Measurements from ENCODE around the gene RSPH4A.
A peak's percentile ranks its signal among the peaks of the same experiment; 100 is the strongest.
"Not testable (repeated sequence)": the region's sequence is repeated elsewhere in the genome, so short reads cannot be mapped to it uniquely, and the experiment has no call there.

RSPH4A gene

DNA sequence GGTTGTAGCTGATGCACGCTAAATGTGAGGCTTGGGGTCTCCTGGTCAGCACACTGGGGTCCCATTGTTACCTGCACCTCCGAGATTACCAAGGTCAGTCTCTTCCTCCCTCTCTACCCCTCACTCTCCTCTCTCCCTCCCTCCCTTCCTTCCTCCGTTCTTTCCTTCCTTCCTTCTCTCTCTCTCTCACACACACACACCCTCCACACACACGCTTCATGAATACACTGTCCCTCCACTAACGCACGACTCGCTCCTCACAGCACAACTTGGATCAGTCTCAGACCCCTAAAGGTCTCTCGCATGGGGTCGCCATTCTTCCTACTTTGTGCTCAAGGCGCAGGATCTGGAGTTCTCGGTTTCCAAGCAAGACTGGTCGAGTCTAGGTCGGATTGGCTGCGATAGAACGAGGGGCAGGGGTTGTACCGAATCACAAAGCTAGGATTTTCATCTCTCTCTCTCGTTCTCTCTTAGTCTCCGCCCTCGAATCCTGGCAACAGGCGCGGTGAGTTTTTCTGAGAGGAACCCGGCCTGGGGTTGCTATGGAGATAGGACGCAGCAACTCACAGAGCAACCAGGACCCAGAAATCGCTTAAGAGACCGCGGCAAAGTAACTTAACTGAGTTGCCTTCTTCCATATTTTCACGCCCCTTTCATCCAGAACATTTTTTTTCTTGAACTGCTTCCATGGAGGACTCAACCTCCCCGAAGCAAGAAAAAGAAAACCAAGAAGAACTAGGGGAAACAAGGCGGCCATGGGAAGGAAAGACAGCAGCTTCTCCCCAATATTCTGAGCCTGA is at the start of gene RSPH4A:
RSPH4A (plus strand) TSS at position 543 of the 800 bp plus-strand sequence; CDS start at position 688, 145 bp downstream.
- DNase-seq (ENCODE audit: low spot score): peak; percentile 88

DNA sequence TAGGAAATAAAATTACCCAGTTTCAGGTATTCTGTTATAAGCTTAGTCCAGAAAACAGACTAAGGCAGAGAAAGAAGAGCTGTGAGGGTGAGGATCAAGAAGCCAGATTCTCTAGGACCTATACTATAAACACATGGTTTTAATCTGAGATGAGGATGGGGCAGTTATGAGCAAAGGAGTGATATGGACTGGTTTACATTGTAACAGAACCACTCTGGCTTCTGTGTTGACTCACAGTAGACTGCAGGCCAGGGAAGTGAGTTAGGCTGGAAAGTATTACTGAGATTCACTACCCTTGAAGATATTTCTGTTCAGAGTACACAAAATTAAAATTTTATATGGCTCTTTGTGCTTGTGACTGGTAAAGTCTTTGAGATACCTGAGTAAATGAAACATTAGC is 48.2 kb upstream of the RSPH4A start:
- no peak for DNase-seq (ENCODE audit: low spot score)

DNA sequence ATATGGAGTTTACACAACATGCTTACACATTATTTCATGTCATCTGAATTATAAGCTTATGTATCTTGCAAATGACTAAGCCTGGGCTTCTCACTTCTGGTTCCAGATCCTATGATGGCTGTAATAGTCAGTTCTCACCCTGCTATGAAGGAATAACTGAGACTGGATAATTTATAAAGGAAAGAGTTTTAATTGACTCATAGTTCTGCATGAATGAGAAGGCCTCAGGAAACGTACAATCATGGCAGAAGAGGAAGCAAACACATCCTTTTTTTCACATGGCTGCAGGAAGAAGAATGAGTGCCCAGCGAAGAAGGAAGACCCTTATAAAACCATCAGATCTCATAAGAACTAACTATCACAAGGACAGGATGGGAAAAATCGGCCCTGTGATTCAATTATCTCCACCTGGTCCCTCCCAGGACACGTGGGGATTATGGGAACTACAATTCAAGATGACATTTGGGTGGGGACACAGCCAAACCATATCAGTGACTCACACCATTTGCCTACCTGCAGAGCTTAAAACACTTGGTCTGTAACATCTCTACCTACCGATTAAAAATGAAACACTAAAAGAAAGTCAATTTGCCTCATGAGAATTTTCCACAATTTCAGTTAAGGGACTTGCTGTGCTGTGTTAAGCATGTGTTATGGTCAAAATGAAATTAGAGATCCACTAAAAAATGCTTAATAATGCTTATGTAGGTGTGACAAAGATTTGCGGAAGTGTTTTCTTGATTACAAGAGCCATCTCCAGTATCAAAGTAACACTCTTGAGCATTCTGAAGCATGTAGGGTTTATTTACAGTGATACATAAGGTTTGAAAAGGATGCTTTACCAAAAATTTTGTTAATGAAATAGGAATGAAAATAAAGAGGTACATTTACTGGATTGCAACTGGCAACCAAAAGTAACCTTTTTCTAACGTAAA is 47.2 kb upstream of the RSPH4A start:
- DNase-seq (ENCODE audit: low spot score): no peak

DNA sequence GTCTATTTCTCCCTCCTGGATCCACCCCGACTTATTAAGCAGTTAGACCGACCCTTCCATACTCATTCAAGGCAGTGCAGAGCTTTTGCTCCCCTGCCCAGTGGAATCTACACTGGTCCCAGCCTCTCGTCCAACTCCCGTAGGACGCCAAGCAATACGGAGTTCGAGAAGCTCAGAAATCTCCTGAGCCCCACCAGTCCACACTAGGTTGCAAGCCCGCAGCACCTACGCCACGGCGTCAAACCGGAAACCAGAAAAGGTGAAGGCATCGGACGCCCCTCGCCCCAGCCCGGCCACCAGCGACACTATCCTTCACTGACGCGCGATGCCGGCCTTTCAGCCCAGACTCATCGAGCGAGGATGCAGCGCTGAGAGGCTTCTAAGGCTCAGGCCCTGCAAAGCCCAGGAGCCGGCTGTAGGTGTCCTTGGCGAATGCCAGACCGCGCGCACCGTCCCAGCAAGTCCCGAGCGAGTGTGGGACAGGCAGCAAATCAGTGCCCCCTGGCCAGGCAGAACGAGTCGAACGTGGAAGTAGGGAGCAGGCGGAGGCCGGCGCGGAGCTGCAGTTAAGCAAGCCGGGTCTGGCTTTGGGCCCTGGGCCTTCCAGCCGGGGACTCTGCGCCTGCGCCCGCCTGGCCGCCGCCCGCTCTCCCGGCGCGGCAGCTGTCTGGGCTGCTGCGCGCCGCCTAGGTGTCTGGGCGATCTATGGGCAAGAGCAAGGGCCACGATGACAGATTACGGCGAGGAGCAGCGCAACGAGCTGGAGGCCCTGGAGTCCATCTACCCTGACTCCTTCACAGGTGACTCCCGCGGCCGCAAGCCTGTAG is 45.2 kb upstream of the RSPH4A start, which contains the start of gene RWDD1:
RWDD1 (plus strand) TSS at position 649 of the 827 bp plus-strand sequence; CDS start at position 728, 79 bp downstream.
- peak; percentile 97 for DNase-seq (ENCODE audit: low spot score)

DNA sequence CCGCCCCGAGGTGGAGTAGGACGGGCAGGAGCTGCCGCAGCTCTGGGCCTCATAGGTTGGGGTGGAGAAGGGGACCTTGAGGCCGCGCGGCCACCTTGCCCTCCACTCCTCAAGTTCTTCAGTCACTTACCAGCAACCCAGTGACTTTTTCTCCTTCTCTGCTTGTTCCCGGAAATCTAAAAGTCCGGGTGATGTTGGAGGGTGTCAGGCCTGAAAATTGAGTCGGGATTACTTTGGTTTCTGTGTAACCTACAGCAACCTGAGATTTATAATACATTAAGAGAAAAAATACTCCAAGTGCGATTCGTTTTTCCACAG is 44.6 kb upstream of the RSPH4A start:
- no peak for DNase-seq (ENCODE audit: low spot score)

DNA sequence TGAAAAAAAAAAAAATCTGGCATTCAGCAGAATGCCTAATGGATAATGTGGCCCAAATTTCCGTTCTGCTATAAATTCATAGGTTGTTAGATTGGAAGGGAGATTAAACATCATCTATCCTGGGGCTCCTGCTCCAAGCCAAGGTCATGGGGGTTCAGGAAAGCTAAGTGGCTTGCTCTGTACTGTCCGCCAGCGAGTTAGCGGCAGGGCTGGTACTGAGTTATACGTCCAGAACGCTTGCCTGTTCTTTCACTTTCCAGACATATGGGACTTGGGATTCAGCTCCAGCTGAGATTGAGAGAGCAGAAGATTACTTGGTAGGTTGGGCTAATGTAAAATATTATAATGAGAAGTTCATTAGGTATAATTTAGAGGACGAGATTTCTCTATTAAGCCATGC is 44.1 kb upstream of the RSPH4A start:
- DNase-seq (ENCODE audit: low spot score): peak; percentile 41

DNA sequence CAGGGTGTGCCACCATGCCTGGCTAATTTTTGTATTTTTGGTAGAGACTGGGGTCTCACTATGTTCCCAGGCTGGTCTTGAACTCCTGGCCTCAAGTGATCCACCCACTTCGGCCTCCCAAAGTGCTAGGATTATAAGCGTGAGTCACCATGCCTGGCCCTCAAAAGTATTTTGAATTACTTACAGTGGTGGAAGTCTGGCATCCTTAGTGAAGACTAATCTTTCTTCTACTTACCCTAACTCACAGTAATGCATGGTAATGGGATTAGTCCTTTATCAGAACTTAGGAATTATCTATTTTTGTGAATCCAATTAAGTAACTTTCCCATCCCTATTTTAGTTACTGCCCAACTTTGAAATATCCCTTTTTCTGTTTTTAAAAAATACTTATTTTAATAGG is 41.1 kb upstream of the RSPH4A start:
- no peak for DNase-seq (ENCODE audit: low spot score)

DNA sequence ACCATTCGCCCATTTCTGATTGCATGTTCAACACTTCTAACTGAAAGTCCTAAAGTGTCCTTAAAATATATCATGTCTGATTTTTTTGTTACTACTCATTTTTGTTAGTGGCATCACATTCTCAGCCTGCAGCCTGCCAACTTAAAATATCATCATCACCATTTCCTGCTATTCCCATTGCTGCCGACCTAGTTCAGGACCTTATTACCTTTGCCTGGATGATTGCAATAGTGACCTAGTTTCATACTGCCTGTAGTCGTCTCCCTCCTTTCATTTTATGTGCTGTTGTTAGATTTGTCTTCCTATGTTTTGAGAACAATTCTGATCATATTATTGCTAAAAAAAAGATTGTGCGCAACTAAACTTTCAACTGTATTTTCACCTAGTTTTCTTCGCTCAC is 38.8 kb upstream of the RSPH4A start:
- DNase-seq (ENCODE audit: low spot score): no peak

DNA sequence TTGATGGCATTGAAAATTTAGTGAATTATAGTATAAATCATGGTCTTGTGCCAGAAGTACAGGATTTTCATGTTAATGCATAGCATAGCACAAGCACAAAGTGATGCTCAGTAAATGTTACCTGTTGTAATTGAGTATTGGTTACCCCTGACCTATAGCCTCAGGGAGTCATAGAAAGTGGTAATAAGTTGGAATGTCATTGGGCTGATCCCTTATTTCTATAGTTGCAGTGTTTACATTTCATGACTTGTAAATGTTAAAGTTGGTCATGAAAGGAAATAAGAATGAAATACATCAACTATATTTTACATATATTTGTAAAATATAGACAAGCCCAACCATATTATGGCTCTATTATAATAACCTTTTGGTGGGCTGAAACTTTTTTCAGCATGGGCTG is 37.9 kb upstream of the RSPH4A start:
- no peak for DNase-seq (ENCODE audit: low spot score)

DNA sequence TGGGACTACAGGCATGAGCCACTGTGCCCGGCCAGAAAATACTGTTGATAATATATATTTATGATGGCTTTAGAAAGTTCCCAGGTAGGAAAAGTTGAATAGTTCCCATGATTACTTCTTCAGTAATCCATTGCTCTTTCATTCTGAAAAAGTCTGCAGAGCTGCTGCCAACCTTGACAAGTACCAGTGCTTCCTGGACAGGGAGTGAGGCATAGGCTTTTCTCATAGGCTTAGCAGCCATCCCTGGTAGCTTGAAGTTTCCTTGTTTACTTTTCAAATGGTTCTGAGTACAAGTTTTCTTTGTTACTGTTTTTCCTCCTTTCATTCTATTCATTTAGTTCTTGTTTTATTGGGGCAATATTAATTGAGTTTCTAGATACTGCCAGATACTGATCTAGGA is 37.1 kb upstream of the RSPH4A start:
- no peak for DNase-seq (ENCODE audit: low spot score)

DNA sequence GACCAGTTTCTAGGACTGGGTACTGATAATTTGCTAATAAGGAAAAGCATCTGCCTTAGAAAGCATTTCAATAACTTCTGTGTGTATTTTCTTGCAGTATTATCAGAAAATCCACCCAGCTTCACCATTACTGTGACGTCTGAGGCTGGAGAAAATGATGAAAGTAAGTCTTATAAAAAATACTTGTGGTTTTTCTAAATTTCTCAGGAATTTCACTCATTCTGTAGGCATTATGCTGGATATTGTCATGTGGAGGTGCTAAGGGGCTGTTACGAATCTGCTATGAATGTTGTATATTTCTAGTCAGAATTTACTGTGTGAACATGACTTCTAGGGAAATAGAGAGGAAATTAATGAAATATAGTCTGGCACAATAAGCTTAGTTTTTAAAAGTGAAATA is 36.1 kb upstream of the RSPH4A start:
- no peak for DNase-seq (ENCODE audit: low spot score)

DNA sequence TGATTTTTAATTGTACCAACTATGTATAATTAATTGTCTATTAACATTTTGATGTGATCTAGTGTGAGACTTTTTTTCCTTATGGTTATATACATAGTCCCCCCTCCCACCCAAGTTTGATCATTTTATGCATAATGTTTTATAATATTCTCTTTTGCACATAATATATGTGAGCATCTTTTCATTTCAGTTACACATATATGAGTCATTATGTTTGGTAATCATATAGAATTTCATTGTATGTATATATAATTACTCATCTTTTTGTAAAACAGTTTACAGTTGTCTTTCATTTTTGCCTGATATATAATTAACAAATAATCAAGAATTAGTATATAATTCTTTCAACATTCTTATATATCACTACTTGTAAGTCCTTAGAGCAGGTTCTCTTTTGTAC is 30.0 kb upstream of the RSPH4A start:
- no peak for DNase-seq (ENCODE audit: low spot score)

DNA sequence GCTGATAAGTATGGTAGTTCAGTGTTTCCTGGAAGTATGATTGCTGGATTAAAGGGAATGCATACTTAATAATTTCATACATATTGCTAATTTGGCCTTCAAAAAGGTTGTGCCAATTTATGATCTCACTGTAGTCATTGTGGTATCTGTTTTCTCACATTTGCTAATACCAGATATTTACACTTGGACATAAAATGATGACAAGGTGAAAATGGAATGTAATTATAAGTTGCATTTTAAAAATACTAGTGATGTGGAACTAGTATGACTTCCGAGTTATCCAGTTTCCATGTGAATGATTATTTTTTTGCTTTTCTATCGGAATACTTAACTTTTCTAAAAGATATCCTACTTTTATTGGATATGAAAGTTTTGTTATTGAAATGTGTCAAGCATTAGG is 29.5 kb upstream of the RSPH4A start:
- DNase-seq (ENCODE audit: low spot score): no peak

DNA sequence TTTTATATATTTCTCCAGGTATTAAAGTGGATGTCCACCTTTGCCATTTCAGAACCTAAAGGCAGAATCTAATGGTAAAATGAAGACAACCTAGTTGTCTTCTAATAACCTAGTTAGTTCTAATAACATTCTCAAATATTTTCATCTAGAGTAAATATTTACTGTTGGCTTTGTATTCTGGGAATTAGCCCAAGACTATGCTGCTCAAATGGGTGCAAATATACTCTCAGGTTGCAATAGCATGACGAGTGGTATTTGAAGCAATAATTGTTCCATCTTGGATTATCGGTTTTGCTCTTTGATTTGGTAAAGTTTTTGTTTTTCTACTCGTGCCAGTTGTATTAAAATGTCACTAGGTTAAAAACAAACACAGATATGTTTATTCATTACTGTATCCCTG is 21.0 kb upstream of the RSPH4A start:
- DNase-seq (ENCODE audit: low spot score): no peak

DNA sequence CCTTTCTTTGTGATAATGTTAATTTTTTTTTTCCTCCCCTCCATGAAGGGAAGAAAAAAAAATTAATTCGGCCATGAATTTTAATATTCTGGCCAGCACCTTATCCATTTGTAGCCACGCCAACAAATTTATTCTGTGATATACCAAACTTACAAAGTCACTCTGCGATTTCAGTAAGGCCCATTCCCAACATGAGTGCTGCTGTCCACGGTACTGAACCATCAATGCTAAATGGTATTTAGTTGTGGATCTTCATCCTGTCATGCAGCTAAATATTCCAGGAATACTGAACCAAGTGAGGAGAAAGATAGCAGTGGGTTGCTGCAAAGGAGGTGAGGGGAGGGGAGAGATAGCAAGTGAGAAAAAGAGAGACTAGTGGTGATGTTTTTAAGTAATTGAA is 19.5 kb upstream of the RSPH4A start:
- DNase-seq (ENCODE audit: low spot score): no peak

DNA sequence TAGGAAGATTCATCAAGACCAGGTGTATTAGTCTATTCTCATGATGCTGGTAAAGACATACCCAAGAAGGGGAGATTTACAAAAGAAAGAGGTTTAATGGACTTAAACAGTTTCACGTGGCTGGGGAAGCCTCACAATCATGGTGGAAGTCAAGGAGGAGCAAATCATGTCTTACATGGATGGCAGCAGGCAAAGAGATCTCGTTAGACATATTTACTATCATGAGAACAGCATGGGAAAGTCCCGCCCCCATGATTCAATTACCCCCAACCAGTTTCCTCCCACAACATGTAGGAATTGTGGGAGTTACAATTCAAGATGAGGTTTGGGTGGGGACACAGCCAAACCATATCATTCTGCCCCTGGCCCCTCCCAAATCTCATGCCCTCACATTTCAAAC is 12.4 kb upstream of the RSPH4A start:
- not testable (repeated sequence) for DNase-seq (ENCODE audit: low spot score)

DNA sequence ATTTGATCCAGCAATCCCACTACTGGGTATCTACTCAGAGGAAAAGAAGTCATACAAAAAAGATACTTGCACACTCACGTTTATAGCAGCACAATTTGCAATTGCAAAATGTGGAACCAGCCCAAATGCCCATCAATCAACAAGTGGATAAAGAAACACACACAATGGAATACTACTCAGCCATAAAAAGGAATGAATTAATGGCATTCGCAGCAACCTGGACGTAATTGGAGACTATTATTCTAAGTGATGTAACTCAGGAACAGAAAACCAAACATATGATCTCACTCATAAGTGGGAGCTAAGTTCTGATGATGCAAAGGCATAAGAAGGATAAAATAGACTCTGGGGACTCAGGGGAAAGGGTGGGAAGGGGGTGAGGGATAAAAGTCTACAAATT is 11.4 kb upstream of the RSPH4A start:
- not testable (repeated sequence) for DNase-seq (ENCODE audit: low spot score)

DNA sequence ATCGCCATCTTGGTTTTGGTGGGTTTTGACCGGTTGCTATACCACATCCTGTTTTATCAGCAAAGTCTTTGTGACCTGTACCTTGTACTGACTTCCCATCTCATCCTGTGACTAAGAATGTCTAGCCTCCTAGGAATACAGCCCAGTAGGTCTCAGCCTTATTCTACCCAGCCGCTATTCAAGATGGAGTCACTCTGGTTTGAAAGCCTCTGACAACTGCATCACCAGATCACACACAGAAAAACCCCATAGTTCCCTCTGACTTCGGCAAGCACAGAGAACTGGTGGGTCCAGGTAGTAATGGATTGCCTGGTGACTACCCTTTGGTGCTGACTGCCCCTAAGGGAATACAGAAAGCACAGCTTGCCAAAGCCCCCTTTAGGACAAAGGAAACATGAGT is 10.3 kb upstream of the RSPH4A start:
- no peak for DNase-seq (ENCODE audit: low spot score)

DNA sequence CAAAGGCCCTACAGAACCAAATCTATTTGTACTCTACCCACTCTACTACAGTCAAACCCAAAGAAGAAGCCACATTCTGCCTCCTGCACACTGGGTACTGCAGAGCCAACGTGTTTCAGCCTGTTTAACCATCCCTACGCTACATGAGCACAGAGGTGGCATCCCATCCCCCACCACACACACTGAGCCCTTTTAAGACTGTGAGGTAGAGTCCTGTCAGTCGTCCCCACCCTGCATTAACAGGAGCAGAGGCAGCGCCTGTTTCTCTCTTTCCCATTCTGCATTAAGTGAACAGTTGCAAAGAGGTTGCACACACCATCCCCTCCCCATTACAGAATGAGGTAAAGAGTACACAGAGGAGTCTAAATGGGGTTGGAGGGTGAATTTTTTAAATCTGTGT is 5.2 kb upstream of the RSPH4A start:
- DNase-seq (ENCODE audit: low spot score): no peak

DNA sequence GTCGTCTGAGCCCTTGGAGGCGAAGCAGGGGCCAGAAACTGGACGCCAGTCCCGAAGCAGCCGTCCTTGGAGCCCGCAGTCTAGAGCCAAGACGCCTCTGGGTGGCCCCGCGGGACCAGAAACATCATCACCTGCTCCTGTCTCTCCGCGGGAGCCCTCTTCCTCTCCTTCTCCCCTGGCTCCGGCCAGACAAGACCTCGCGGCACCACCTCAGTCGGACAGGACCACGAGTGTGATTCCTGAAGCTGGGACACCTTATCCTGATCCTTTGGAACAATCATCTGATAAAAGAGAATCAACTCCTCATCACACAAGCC is 416 bp downstream of the RSPH4A start:
- peak; percentile 48 for DNase-seq (ENCODE audit: low spot score)

DNA sequence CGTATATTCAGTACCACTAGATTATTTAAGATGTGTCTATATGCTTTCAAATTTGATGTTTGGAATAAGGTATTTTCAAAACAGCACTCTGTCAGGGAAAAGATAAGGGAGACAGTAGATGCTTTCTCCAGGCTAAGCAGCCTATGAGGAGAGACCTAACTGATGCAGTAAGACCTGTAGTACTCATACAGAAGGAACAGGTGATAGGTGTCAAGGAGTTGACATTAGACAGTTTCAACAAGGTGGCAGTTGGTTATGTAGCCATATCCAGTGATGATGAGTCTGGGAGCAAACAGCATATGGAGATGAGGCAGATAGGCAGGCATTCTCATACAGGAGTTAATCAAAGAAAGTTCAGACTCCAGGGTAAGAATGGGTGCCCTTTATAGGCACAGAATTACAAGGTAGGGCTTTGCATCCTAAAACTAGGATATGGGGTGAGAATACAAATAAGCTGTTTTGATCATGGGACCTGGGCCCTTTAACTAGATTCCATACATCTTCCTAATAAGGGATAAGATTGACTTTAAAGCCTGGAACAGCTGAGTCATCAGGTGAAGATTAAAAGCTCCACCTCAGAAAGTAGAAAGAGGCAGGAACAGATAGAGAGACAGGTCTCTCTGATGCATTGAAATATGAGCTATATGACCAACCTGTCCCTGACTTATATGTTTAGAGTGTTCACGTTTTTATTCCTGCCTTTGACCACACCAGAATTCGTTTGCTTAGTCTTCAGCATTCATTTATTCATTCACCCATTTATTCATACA is 7.9 kb downstream of the RSPH4A start:
- no peak for DNase-seq (ENCODE audit: low spot score)

DNA sequence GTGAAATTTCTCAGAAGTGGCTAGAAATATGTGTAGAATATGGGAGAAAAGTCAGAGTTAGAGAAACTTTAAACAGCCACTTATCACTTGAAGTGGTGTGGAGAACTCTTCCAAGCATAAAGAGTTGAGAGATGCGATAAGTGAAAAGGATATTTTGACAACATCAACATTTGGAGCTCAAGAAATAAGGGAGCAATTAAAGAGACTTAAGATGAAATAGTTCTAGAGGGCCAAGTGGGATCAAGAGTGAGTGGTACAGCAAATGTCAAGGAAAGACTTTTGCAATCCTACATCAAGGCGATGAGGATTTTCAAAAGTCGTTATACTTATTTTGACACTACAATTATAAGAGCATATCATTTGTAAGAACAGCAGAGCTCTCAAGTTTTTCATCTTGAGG is 9.6 kb downstream of the RSPH4A start:
- DNase-seq (ENCODE audit: low spot score): no peak

Measured in D341Med (cell line).